BJ (cell line): ENCODE measurements around the gene LARP7. TPM values are rescaled to one million over a fixed set of nuclear protein-coding genes. Genes with fewer than 3 reads are reported as not detected.
"Not testable (repeated sequence)": the region's sequence is repeated elsewhere in the genome, so short reads cannot be mapped to it uniquely, and the experiment has no call there.

Experiments
- CTCF ChIA-PET: fragments of 350-600 bp; formaldehyde crosslinking; extraction: SDS; loops from one replicate; lab custom pipeline; 2021; ENCODE audit warnings: antibody characterized with exemption, inconsistent platforms; lab: Yijun Ruan, JAX
- POLR2A ChIA-PET: fragments of 300-600 bp; sonication (Branson Sonifier 250); formaldehyde crosslinking; extraction: SDS; loops from one replicate; lab custom pipeline; 2021; ENCODE audit warnings: antibody characterized with exemption; lab: Charles Lee
- DNase-seq: peaks from one replicate; pipeline ENCODE4 v3.0.0-alpha.2; 2011; ENCODE audit warnings: low read depth
- H3K27me3 ChIP-seq: 2 replicates; pipeline ENCODE4 v1.6.0; 2011; ENCODE audit warnings: low read length; ENCODE audit not compliant: control insufficient read depth, insufficient read depth
- H3K36me3 ChIP-seq: 2 replicates; pipeline ENCODE4 v1.5.1; 2011; ENCODE audit warnings: low read length; ENCODE audit not compliant: control insufficient read depth, insufficient read depth
- H3K4me3 ChIP-seq: 2 replicates; pipeline ENCODE4 v1.5.1; 2011; ENCODE audit warnings: low read depth, mild to moderate bottlenecking, control low read depth, low read length
- CTCF ChIP-seq: IDR thresholded peaks from 2 replicates; pipeline ENCODE4 v1.5.1; 2011; ENCODE audit warnings: low read depth, mild to moderate bottlenecking, control low read depth, inconsistent platforms, low read length, moderate library complexity; ENCODE audit not compliant: insufficient read depth
- polyA plus RNA-seq: library from polyadenylated mRNA; depleted of rRNA; stranded (reverse); fragments of >200 nt; gene quantifications from 2 replicates; pipeline ENCODE4 v1.2.3, GENCODE V29; 2011

Gene LARP7
- polyA plus RNA-seq, 1 experiment: 6.3 TPM

- ChIA-PET CTCF (interaction anchor here (0.5 kb wide), 1 partner anchor 70 kb away, joined by 3 read pairs; no protein-coding TSS in a partner anchor), POLR2A (no interaction called here)
- DNase-seq: no peak
- H3K4me3 ChIP-seq: no peak overlapping the region
- H3K36me3 ChIP-seq: no peaks in the 10 kb centered on the region
- TF ChIP-seq CTCF: no peak
- H3K27me3 ChIP-seq: no peaks in the 10 kb centered on the region
These were observed 56.6 kb downstream of the LARP7 start for GRCh38 chr4:112693507-112693906.

GRCh38 chr4:112700679-112701078 lies 63.7 kb downstream of the LARP7 start:
- CTCF ChIA-PET: no interaction called here
- POLR2A ChIA-PET: no interaction called here
- no peak for DNase-seq
- TF ChIP-seq CTCF: no peak
- Histone ChIP-seq H3K36me3 (no peaks in the 10 kb centered on the region), H3K27me3 (peaks cover 8% of the 10 kb centered on the region), H3K4me3 (no peak overlapping the region)

GRCh38 chr4:112702892-112703291 lies 65.9 kb downstream of the LARP7 start:
- Histone ChIP-seq H3K27me3 (peaks cover 16% of the 10 kb centered on the region), H3K4me3 (no peak overlapping the region), H3K36me3 (no peaks in the 10 kb centered on the region)
- TF ChIP-seq CTCF: no peak
- no peak for DNase-seq
- CTCF ChIA-PET: no interaction called here
- POLR2A ChIA-PET: no interaction called here

DNA sequence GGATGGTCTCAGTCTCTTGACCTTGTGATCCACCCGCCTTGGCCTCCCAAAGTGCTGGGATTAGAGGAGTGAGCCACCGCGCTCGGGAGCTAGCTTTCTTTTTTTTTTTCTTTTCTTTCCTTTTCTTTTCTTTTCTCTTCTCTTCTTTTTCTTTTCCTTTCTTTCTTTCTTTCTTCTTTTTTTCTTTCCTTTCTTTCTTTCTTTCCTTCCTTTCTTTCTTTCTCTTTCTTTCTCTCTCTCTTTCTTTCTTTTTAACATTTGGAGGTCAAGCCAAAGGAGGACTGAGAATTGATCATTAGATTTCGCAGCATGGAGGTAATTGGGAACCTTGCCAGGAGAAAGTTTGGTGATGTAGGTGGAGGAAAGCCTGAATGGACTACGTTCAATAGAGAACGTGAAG lies 67.4 kb downstream of the LARP7 start:
- Histone ChIP-seq H3K27me3 (peaks cover 16% of the 10 kb centered on the region), H3K36me3 (no peaks in the 10 kb centered on the region), H3K4me3 (no peak overlapping the region)
- TF ChIP-seq CTCF: no peak
- POLR2A ChIA-PET: no interaction called here
- CTCF ChIA-PET: no interaction called here
- no peak for DNase-seq

DNA sequence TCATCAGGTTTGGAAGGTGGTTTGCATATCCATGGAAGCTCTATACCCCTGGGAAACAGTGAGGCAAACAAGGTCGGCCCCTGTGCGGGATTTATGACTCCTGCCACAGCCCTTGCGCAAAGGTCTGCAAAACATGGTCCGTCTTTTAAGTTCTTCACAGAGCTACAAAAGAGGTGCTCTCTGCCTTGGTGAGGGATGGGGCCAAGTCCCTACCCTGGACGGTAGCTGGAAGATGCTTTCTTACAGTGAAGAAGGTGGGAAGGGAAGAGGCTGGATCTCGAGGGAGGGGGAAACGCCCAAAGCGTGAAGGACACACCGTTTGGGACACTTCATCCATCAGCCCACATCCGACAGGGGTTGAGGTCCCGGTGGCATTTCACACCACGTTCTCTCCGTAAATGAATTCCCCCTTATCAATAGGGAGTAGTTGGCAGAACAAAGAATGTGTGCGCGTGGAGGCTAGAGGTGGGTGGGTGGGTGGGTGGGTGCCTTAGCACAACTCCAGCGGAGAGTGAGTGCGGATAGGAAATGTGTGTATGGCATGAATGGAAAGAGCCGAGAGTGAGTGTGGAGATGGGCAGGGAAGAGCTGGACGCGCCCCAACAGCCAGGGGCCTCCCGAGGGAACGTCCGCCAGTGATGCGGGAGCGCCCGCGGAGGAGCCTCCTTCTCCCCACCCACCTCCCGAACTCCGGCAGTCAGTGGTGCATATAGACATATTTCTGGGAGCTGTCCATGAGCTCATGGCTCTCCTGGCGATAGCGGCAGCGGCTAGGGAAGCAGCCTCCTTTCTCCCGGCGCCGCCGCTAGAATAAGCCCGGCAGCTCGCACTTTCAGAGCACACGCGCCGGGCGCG lies 68.3 kb downstream of the LARP7 start:
- POLR2A ChIA-PET: no interaction called here
- H3K27me3 ChIP-seq: peaks cover 16% of the 10 kb centered on the region
- DNase-seq: peak; percentile 1
- CTCF ChIA-PET: interaction anchor here (0.6 to 1.5 kb wide), 2 partner anchors 14 to 1865 kb away, joined by 3 to 5 read pairs; no protein-coding TSS in a partner anchor
- no peak for TF ChIP-seq CTCF
- H3K36me3 ChIP-seq: no peaks in the 10 kb centered on the region
- H3K4me3 ChIP-seq: peak overlapping the region; percentile 17

DNA sequence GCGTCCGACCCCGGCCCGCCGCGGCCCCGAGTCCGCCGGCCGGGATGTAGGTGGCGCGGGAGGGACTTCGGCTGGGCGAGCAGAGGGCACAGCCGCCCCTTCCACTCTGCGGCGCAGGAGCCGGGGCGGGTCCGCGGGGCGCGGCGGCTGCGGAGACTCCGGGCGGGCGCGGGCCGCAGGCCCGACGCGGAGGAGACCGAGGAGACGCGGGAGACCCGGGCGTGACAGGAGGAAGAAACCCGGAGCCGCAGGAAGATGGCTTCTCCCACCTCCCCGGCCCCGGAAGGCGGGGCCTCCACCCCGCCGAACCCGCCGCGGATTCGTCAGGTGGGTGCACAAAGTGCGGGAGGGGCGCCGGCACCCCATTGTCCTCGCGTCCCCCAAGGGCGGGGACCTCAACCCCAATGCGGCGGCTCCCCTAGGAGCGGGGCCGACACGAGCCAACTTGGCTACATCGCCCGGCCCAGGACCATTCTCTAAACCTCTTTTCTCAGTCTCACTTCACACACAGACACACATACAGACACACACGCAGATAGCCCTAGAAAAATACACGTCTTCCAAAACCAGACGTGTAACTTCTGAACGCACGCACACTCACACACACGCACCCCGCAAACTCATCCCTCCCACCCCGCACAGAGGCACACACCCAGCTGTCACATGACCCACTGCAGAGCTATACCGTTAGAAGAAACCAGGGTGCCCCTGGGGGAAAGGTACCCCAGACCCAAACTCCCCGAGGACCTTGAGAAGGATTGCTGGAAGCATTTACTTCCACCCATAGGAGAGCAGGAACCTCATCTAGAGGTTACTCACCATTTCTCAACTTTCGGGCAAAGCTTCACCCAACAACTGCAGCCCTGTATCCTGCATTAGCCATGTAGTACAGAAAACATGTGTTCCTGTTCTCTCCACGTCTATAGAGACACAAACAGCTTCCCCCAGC lies 69.2 kb downstream of the LARP7 start:
- CTCF ChIA-PET: interaction anchor here (0.6 to 1.5 kb wide), 2 partner anchors 15 to 1864 kb away, joined by 3 to 5 read pairs; no protein-coding TSS in a partner anchor
- H3K36me3 ChIP-seq, DNase-seq, POLR2A ChIA-PET: not testable (repeated sequence)
- Histone ChIP-seq H3K27me3 (peaks cover 16% of the 10 kb centered on the region), H3K4me3 (peak overlapping the region; percentile 42)
